ENCODE data around the gene NEB. TPM values are rescaled to one million over a fixed set of nuclear protein-coding genes. Genes with fewer than 3 reads are reported as not detected.

NEB gene
- polyA plus RNA-seq, 1 donor from 2014 or later = 0.38 TPM

GRCh38 chr2:151688719-151689118, 45.6 kb downstream of the NEB start:
- no peak overlapping the region for H3K9ac ChIP-seq (ENCODE audit: low read length)
- no peaks in the 10 kb centered on the region for H4K20me1 ChIP-seq (ENCODE audit: insufficient read depth)
- H3K79me2 ChIP-seq (replicated peaks; ENCODE audit: insufficient read depth, low read length) = no peaks in the 10 kb centered on the region
- H3K9me2 ChIP-seq (ENCODE audit: insufficient read depth, low read length) = no peaks in the 10 kb centered on the region
- TF ChIP-seq POLR2AphosphoS5 (IDR thresholded peaks at IDR 0.05) = no peak
- no peak for TF ChIP-seq RAD21 (conservative IDR thresholded peaks at IDR 0.05)
- TF ChIP-seq REST (IDR thresholded peaks at IDR 0.05; ENCODE audit: borderline replicate concordance) = no peak
- TF ChIP-seq TAF1 (IDR thresholded peaks at IDR 0.05; ENCODE audit: low read depth) = no peak
- TF ChIP-seq SMC3 (conservative IDR thresholded peaks at IDR 0.05; ENCODE audit: poor library complexity) = no peak
- TF ChIP-seq EP300 (conservative IDR thresholded peaks at IDR 0.05; ENCODE audit: poor library complexity, severe bottlenecking) = no peak
- no peak for TF ChIP-seq CTCF (IDR thresholded peaks at IDR 0.05; ENCODE audit: poor library complexity, severe bottlenecking)
- no peak for TF ChIP-seq EZH2 (IDR thresholded peaks at IDR 0.05; ENCODE audit: borderline replicate concordance, insufficient read depth, low read length, poor library complexity, severe bottlenecking)
- TF ChIP-seq MXI1 (conservative IDR thresholded peaks at IDR 0.05; ENCODE audit: poor library complexity, severe bottlenecking) = no peak
- no peak overlapping the region for H3K4me2 ChIP-seq (ENCODE audit: low read length)
- no peaks in the 10 kb centered on the region for H3F3A ChIP-seq (ENCODE audit: insufficient read depth, low read length, poor library complexity, severe bottlenecking)
- no peaks in the 10 kb centered on the region for H3K9me3 ChIP-seq (ENCODE audit: low read length)
- no peak overlapping the region for H2AFZ ChIP-seq (ENCODE audit: low read depth, low read length)
- no peak overlapping the region for H3K27ac ChIP-seq (ENCODE audit: low read length)
- H3K36me3 ChIP-seq (ENCODE audit: insufficient read depth, low read length) = no peaks in the 10 kb centered on the region
- H3K4me3 ChIP-seq (ENCODE audit: low read length) = no peak overlapping the region
- no peaks in the 10 kb centered on the region for H3K27me3 ChIP-seq (ENCODE audit: insufficient read depth, low read depth, low read length)

GRCh38 chr2:151682459-151683003, 51.7 kb downstream of the NEB start:
- no peak overlapping the region for H3K27ac ChIP-seq (ENCODE audit: low read length)
- no peak overlapping the region for H3K9ac ChIP-seq (ENCODE audit: low read length)
- no peak overlapping the region for H2AFZ ChIP-seq (ENCODE audit: low read depth, low read length)
- no peaks in the 10 kb centered on the region for H4K20me1 ChIP-seq (ENCODE audit: insufficient read depth)
- H3K79me2 ChIP-seq (replicated peaks; ENCODE audit: insufficient read depth, low read length) = no peaks in the 10 kb centered on the region
- no peak overlapping the region for H3K4me2 ChIP-seq (ENCODE audit: low read length)
- no peaks in the 10 kb centered on the region for H3K9me3 ChIP-seq (ENCODE audit: low read length)
- no peaks in the 10 kb centered on the region for H3K9me2 ChIP-seq (ENCODE audit: insufficient read depth, low read length)
- H3K27me3 ChIP-seq (ENCODE audit: insufficient read depth, low read depth, low read length) = no peaks in the 10 kb centered on the region
- no peaks in the 10 kb centered on the region for H3F3A ChIP-seq (ENCODE audit: insufficient read depth, low read length, poor library complexity, severe bottlenecking)
- no peaks in the 10 kb centered on the region for H3K36me3 ChIP-seq (ENCODE audit: insufficient read depth, low read length)
- H3K4me3 ChIP-seq (ENCODE audit: low read length) = no peak overlapping the region
- TF ChIP-seq MXI1 (conservative IDR thresholded peaks at IDR 0.05; ENCODE audit: poor library complexity, severe bottlenecking) (no peak), POLR2AphosphoS5 (IDR thresholded peaks at IDR 0.05) (no peak), REST (IDR thresholded peaks at IDR 0.05; ENCODE audit: borderline replicate concordance) (no peak), EP300 (conservative IDR thresholded peaks at IDR 0.05; ENCODE audit: poor library complexity, severe bottlenecking) (no peak), TAF1 (IDR thresholded peaks at IDR 0.05; ENCODE audit: low read depth) (no peak), EZH2 (IDR thresholded peaks at IDR 0.05; ENCODE audit: borderline replicate concordance, insufficient read depth, low read length, poor library complexity, severe bottlenecking) (no peak), RAD21 (conservative IDR thresholded peaks at IDR 0.05) (no peak), CTCF (IDR thresholded peaks at IDR 0.05; ENCODE audit: poor library complexity, severe bottlenecking) (no peak), SMC3 (conservative IDR thresholded peaks at IDR 0.05; ENCODE audit: poor library complexity) (no peak)
